Endothelial cell (in vitro differentiated cells): ENCODE results near the gene PHB1. TPM values are rescaled to one million over a fixed set of nuclear protein-coding genes. Genes with fewer than 3 reads are reported as not detected.

Experiments
- DNase-seq: peaks from one replicate; pipeline ENCODE4 v3.0.0; 2021; ENCODE audit warnings: low spot score
- H3K27ac Mint-ChIP-seq: one replicate; pipeline ENCODE4 v1.8.0; 2021; ENCODE audit warnings: mixed read lengths, inconsistent platforms; ENCODE audit not compliant: unreplicated experiment
- H3K27me3 Mint-ChIP-seq: one replicate; pipeline ENCODE4 v1.8.0; 2021; ENCODE audit warnings: mild to moderate bottlenecking, moderate library complexity, mixed read lengths, inconsistent platforms; ENCODE audit not compliant: unreplicated experiment
- H3K36me3 Mint-ChIP-seq: one replicate; pipeline ENCODE4 v1.8.0; 2021; ENCODE audit warnings: mild to moderate bottlenecking, low read depth, mixed read lengths, inconsistent platforms; ENCODE audit not compliant: unreplicated experiment
- H3K4me1 Mint-ChIP-seq: one replicate; pipeline ENCODE4 v1.8.0; 2021; ENCODE audit warnings: mild to moderate bottlenecking, mixed read lengths, inconsistent platforms; ENCODE audit not compliant: unreplicated experiment
- H3K4me3 Mint-ChIP-seq: one replicate; pipeline ENCODE4 v1.8.0; 2021; ENCODE audit warnings: mild to moderate bottlenecking, mixed read lengths, inconsistent platforms; ENCODE audit not compliant: unreplicated experiment
- H3K9me3 Mint-ChIP-seq: one replicate; pipeline ENCODE4 v1.8.0; 2021; ENCODE audit warnings: mixed read lengths, inconsistent platforms; ENCODE audit not compliant: unreplicated experiment
- long read RNA-seq: library from polyadenylated mRNA; unstranded; transcript quantifications from one replicate; pipeline ENCODE4 v2.0.0, GENCODE V29; 2020; ENCODE audit not compliant: unreplicated experiment
- total RNA-seq: library from RNA; stranded (reverse); fragmentation: NEBNext Ultra II Directional; extraction: Animal tissue kit (Norgen Biotek cat#: 25700); gene quantifications from one replicate; pipeline ENCODE4 v1.2.1, GENCODE V29; 2021; ENCODE audit not compliant: unreplicated experiment
- TF ChIP-seq, protein P1 (sequence below): fragments of 200-600 bp; sonication (generic); IDR thresholded peaks from one replicate; pipeline ENCODE4 v1.5.0; 2021; ENCODE audit warnings: antibody characterized with exemption; ENCODE audit not compliant: unreplicated experiment

Gene PHB1
- 181 TPM for total RNA-seq
- long read RNA-seq, transcript PHB-201 (7 exons, 1,832 nt) = major isoform, 211 of 230 reads
- long read RNA-seq, partial matches to known transcripts = 7 of 230 reads
- long read RNA-seq, other reads (novel, unspliced or antisense) = 7 of 230 reads

DNA sequence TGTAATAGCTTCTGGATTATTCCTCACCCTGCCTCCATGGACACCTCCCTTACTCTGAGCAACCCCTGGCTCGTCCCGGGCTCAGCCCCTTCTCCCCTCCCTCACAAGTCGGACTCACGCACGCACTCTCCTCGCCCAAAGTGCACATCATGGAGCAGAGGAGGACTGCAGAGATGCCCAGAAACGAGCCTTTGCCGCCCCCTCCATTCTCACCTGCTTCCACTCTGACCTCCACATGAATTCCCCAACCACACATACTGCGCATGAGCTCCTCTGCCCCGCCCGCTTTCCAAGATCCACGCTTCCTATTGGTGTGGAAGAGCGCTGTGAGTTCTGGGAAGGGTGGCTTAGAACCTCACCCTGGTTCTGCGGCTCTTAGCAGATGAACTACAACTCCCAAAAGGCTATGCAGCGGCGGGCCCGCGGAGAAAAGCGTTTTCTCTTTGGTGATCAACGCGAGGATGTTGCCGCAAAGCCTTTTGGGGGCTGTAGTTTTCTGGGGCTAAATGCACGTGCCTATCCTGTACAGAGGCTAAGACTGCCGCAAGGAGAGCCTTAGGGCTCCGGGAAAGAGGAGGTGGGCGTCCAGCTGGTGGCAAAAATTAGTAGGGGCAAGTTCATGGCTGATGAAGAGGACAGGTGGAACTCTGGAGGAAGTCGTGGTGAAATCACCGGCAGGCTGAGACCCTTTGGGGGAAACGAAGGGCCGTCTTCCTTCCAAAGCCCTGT is at the start of gene PHB1:
Gene PHB1 (minus strand): TSS at position 261 of the 729 bp plus-strand sequence. CDS start 1,618 bp downstream, outside the sequence.
- peak; percentile 90 for DNase-seq
- Mint-ChIP-seq H3K4me1 (peaks cover 9% of the 10 kb centered on the region), H3K9me3 (no peaks in the 10 kb centered on the region), H3K36me3 (peaks cover 19% of the 10 kb centered on the region), H3K27ac (peak within 1 kb of the TSS; percentile 28), H3K27me3 (peaks cover 3% of the 10 kb centered on the region), H3K4me3 (peak within 1 kb of the TSS; percentile 99)
- TF ChIP-seq, protein P1, sequence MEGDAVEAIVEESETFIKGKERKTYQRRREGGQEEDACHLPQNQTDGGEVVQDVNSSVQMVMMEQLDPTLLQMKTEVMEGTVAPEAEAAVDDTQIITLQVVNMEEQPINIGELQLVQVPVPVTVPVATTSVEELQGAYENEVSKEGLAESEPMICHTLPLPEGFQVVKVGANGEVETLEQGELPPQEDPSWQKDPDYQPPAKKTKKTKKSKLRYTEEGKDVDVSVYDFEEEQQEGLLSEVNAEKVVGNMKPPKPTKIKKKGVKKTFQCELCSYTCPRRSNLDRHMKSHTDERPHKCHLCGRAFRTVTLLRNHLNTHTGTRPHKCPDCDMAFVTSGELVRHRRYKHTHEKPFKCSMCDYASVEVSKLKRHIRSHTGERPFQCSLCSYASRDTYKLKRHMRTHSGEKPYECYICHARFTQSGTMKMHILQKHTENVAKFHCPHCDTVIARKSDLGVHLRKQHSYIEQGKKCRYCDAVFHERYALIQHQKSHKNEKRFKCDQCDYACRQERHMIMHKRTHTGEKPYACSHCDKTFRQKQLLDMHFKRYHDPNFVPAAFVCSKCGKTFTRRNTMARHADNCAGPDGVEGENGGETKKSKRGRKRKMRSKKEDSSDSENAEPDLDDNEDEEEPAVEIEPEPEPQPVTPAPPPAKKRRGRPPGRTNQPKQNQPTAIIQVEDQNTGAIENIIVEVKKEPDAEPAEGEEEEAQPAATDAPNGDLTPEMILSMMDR = no peak

DNA sequence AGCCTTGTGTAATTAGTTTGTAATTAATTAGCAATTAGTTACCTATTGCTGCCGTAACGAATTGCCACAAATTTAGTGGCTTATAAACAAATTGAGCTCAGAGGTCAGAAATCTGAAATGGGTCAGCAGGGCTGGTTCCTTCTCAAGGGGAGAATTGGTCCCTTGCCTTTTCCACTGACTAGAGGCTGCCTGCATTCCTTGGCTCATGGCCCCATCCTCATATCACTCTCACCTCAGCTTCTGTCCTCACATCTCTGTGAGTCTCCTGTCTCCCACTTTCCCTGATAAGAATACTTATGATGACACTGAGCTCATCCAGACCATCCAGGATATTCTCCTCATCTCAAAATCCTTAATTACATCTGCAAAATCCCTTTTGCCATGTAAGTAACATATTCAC is 49.4 kb upstream of the PHB1 start:
- Mint-ChIP-seq H3K9me3 (no peaks in the 10 kb centered on the region), H3K4me3 (no peak overlapping the region), H3K27ac (no peak overlapping the region), H3K27me3 (peaks cover 8% of the 10 kb centered on the region), H3K4me1 (no peaks in the 10 kb centered on the region), H3K36me3 (peaks cover 4% of the 10 kb centered on the region)
- DNase-seq = no peak
- TF ChIP-seq, protein P1 = no peak

DNA sequence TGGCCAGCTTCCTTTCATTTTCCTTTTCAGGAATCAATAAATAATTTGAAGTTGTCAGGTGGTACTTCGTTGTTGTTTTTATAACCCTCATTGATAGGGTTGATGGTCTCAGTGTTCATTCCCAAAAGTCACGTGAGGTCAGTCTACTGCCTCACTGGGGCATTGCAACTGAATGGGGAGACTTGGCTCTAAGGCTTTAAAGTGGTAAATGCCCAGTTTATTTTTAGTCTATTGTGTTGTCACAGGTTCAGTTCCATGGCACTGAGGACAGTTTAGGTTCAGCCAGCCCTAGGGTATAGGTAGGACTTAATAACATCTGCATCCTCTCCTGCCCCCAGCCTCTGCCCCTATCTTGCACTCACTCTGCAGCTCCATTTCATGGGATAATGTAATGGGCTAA is 46.9 kb upstream of the PHB1 start:
- no peaks in the 10 kb centered on the region for H3K4me1 Mint-ChIP-seq
- peaks cover 7% of the 10 kb centered on the region for H3K27me3 Mint-ChIP-seq
- no peaks in the 10 kb centered on the region for H3K9me3 Mint-ChIP-seq
- no peak overlapping the region for H3K4me3 Mint-ChIP-seq
- DNase-seq = no peak
- TF ChIP-seq, protein P1 = no peak
- no peak overlapping the region for H3K27ac Mint-ChIP-seq
- H3K36me3 Mint-ChIP-seq = peaks cover 4% of the 10 kb centered on the region

DNA sequence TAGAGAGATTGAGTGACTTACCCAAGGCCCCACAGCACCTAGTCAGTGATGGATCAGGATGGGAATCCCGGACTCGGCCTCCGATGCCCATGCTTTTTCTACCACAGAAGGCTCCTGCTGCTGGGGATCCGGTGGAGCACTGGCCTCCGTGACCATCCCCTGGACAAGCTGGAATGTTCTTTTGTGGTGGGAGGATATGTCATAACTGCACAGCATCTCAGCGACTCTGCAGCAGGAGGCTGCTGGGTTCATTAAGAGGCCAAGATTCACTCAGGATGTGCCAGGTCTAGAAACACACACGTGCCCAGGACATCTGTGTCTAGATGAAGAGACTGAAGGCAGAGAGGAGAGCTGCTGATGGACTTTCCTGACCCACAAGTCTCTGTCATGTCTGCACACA is 45.7 kb upstream of the PHB1 start:
- Mint-ChIP-seq H3K4me3 (no peak overlapping the region), H3K27me3 (peaks cover 8% of the 10 kb centered on the region), H3K36me3 (peaks cover 4% of the 10 kb centered on the region), H3K4me1 (no peaks in the 10 kb centered on the region), H3K27ac (no peak overlapping the region), H3K9me3 (no peaks in the 10 kb centered on the region)
- TF ChIP-seq, protein P1 = no peak
- DNase-seq = no peak

DNA sequence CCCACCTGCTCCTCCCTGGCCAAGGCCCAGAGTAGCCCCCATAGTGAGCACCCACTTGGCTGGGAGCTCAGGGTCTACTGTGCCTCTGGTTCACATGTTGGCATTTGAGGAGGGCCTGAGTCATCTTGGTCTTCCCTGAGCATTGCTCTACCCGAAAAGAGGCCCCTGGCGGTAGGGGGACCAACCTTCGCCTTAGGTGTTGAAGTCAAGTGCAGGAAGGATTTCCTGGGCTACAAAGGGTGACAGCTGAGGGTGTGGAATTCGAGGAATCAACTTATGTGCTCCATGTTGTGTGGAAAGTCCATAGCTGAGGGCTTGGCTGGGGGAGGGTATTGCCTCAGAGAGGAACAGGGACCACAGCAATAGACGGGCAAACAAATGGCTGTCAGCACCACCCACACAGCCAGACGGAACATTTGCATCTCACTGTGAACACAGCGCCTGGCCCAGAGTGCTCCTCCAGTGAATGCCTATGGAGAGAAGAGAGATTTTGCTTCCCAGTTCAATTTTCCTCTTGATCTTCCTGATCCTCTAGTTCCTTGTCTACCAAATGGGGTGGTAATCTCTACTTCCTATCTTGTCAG is 44.8 kb upstream of the PHB1 start:
- peaks cover 10% of the 10 kb centered on the region for H3K27me3 Mint-ChIP-seq
- H3K4me1 Mint-ChIP-seq = no peaks in the 10 kb centered on the region
- H3K36me3 Mint-ChIP-seq = peaks cover 4% of the 10 kb centered on the region
- TF ChIP-seq, protein P1 = no peak
- no peak overlapping the region for H3K4me3 Mint-ChIP-seq
- H3K27ac Mint-ChIP-seq = no peak overlapping the region
- DNase-seq = no peak
- no peaks in the 10 kb centered on the region for H3K9me3 Mint-ChIP-seq
